OCI-M1 (cell line): ENCODE results near the gene GPC5.
"Not testable (repeated sequence)": the region's sequence is repeated elsewhere in the genome, so short reads cannot be mapped to it uniquely, and the experiment has no call there.

Source experiments
- DNase-seq: peaks from one replicate; lab custom pipeline; 2025; lab: John Stamatoyannopoulos, UW

GPC5 gene

DNA sequence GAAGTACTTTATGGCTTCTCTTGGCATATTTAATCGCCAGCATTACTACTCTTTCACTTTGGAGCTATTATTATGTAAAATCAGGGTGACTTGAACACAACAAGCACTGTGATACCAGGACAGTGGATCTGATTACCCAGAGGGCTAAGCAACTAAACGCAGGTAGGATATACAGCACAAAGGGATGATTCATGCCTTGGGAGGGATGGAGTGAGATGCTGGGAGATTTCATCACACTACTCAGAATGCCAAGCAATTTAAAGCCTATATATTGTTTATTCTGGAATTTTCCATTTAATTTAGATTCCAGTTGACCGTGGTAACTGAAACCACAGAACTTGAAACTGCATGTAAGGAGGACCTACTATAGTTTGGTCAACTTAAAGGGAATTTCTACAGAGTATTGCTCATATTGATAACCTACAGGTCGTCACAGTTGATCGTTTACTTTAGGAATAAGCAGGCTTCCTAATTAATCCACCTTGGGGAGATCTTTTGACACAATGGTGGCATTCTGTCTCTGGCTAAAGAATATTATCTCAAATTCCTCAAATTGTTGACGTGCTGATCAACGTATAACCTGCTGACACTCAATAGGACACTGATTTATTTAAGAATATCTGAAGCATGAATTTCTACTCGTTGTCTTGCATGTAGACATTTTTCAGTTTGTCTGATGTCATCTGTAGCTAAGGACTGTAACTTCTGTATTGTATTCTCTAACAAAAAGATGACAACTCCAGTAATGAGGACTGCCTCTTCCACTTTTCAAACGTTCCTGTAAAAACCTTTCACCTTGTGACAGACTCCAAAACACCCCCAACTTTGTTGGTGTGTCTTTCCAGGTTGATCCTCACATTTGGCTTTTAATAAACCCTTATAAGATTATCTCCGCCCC lies 254.2 kb downstream of the GPC5 start:
- DNase-seq, result no peak

- no peak for DNase-seq
These were observed 257.3 kb downstream of the GPC5 start for GRCh38 chr13:91655731-91656130.

GRCh38 chr13:91657283-91657682 lies 258.9 kb downstream of the GPC5 start:
- no peak for DNase-seq

DNA sequence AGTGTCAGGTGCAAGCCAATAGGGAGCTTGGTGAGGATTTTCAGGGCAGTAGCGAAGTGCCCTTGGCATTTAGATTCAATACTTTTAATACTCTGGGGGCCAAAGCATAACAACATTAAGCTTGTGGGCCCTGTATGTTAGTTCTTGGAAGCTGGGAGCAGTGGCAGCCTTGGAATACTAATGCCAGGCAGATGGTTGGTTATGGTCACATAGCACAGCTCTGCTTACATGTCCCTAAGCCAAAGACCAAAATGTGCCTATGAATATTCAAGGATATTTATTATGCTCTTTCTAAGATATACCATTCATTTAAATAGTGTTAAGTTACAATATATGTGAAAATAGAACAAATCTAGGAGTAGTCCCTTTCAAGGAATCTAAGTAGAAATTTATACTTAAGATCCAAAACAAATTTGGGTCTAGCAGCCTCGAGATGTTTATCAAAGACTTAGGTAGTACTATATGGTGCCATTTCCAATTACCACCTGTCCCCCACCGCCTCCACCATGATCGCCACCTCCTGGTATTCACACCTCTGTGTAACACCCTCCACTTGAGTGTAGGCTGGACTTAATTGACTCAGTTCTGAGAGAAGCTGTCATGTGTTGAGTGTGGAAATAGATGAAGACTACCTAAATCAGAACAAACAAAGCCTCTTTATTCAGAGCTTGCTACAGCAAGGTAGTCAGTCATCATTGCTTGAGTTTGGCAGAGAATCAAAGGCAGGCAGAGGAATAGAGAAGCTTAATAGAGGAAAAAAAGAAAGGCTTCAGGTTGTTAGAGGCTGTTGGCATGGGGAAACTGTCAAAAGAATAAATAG lies 261.0 kb downstream of the GPC5 start:
- no peak for DNase-seq

DNA sequence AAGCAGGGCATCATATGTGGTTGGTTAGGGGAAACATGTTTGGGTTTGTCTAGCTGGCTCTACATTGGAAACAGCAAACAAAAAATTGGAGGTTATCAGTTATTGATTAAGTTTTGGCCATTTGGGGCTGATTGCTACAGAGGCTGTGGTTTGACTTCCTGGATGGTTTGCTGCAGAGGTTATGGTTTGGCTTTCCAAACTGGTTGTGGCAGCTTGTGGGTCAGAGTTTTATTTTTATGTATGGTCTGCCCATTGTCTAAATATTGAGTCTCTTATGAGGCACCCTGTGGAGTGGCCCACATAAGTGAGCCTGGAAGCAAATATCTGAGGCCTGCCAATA lies 261.6 kb downstream of the GPC5 start:
- no peak for DNase-seq

DNA sequence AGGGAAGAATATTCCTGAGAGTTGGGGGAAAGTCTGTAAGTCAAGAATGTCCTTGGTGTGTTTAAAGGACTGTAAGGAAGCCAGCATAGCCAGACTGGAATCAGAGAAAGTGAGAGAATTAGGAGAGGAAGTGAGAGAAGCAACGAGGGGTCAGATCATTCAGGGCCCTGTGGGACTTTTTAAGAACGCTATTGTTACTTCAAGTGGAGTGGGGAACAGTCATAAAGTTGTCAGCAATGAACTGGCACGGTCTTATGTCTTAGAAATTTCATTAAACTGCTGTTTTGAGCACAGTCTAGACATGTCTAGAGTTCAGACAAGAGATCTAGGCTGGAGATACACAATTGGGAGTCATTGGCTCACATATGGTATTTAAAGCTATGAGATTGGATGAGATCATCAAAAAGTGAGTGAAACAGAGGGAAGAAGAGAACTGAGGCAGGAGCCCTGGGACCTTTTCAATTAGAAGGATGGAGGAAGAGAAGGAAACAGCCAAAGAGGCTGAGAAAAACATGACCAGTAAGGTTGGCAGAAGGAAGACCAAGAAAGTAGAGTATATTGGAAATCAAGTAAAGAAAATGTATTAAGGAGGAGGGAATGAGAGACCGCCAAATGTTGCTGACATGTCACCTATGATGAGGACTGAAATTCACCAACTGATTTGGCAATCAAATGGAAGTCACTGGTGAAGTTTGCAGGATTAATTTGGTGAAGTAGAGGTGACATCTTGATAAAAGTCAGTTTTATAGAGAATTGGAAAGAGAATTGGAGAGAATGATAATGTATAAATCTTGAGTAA lies 263.5 kb downstream of the GPC5 start:
- no peak for DNase-seq

- no peak for DNase-seq
These were observed 265.6 kb downstream of the GPC5 start for GRCh38 chr13:91664039-91664438.

- DNase-seq, result no peak
These were observed 269.1 kb downstream of the GPC5 start for GRCh38 chr13:91667486-91667885.

- DNase-seq, result no peak
These were observed 270.6 kb downstream of the GPC5 start for GRCh38 chr13:91668866-91669495.

DNA sequence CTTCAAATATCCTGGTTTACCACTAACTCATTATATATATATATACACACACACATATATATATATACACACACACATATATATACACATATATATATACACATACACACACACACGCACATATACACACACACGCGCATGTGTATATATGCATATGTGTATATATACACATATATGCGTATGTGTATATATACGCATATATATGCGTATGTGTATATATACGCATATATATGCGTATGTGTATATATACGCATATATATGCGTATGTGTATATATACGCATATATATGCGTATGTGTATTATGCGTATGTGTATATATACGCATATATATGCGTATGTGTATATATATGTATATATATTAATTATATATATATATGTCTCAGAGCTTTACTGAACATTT lies 275.9 kb downstream of the GPC5 start:
- DNase-seq, result not testable (repeated sequence)

DNA sequence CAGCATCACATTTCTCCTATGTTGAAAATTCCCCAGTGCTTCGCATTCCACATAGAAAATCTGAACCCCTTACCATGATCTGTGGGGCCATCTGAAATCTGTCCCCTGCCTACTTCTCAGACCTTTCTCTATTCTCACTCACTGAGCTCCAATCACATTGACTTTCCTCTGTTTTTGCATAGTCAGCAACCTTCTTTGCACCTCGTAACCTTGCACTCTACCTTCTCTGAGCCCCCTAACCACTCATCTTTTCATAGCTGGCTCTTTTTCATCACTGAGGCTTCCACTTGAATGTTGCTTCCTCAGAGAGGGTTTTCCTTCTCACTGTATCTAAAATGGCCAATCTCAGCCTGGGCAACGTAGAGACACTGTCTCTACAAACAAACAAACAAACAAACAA lies 286.3 kb downstream of the GPC5 start:
- DNase-seq, result no peak

GRCh38 chr13:91690944-91691343 lies 292.5 kb downstream of the GPC5 start:
- no peak for DNase-seq

- DNase-seq, result no peak
These were observed 295.0 kb downstream of the GPC5 start for GRCh38 chr13:91693466-91693865.

DNA sequence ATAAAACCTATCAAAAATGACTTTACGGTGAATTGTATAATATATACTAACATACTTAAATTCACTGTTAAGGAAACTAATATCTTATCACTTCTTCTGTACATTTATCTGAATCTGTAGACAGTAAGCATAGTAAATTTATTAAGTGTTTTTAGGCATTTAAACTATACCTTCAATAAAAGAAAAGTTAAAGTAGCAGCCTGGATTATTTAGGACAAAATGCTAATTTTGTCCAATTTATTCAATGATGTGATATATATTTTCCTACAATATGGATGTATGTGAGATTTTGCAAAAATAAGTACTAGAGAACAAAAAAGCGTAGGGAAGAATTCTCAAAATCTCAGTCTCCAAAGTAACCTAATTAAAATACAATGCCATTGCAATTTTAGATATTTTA lies 299.9 kb downstream of the GPC5 start:
- no peak for DNase-seq

DNA sequence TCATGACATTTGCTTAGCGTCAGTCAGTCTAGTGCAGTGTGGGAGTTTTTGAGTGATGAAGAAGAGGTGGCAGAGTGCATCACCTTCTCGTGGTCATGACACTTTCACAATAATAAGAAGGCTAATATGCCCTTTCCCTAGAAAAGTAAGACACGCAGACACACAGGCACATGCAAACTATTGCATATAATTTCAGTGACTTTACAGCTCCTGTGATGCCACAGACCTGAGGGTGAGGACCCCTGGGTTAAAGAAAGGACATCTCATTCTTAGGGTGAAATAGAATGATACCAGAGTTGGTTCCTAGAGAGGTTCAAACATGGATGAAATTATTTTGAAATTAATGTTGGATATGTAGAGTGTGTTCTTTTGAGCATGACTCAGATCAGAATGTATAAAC lies 300.3 kb downstream of the GPC5 start:
- DNase-seq, result no peak

GRCh38 chr13:91699863-91700262 lies 301.4 kb downstream of the GPC5 start:
- DNase-seq, result no peak

GRCh38 chr13:91701975-91702374 lies 303.6 kb downstream of the GPC5 start:
- DNase-seq, result no peak

GRCh38 chr13:91702411-91702810 lies 304.0 kb downstream of the GPC5 start:
- no peak for DNase-seq

GRCh38 chr13:91704398-91704797 lies 306.0 kb downstream of the GPC5 start:
- no peak for DNase-seq

GRCh38 chr13:91708558-91708957 lies 310.1 kb downstream of the GPC5 start:
- no peak for DNase-seq

DNA sequence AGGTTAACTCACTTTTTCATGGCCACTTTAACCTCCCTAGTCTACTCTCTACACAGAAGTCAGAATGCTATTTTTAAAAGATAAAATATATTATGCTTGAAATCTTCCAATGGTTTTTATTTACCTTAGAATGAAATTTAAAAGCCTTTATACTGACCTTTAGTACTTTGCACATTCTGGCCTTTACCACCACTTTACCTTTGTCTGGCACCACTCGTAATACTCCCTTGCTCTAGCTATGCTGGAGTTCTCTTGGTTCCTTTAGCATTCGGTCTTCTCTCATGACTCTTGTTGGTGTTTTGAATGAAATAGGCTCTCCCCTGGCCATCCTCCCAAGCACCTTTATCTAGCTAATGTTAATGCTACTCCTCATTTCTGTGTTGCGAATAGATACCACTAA lies 310.8 kb downstream of the GPC5 start:
- no peak for DNase-seq

DNA sequence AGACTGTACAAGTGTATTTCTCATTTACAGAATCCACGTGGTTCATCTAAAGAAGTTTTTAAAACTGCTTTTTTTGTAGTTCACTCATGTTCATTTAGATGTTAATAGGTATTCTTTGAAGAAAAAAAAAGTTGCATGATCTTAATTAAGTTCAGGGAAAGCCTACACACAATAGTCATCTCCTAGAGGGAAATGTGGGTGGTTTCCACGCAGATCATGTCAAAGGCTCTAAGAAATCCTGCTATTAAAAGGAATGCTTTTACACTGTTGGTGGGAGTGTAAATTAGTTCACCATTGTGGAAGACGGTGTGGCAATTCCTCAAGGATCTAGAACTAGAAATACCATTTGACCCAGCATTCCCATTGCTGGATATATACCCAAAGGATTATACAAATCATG lies 312.3 kb downstream of the GPC5 start:
- no peak for DNase-seq
